BE2C (cell line): ENCODE data around the gene SMPD3.
A peak's percentile ranks its signal among the peaks of the same experiment; 100 is the strongest.

Experiments used
- DNase-seq: peaks from one replicate; pipeline ENCODE4 v3.0.0-alpha.2; 2020
- H3K27me3 ChIP-seq: fragments of 250-450 bp; sonication (Bioruptor Pico); 2 replicates; pipeline ENCODE4 v1.5.1; 2020; ENCODE audit warnings: mild to moderate bottlenecking
- H3K36me3 ChIP-seq: fragments of 250-450 bp; sonication (Bioruptor Pico); 2 replicates; pipeline ENCODE4 v1.5.1; 2020; ENCODE audit warnings: mild to moderate bottlenecking
- H3K4me1 ChIP-seq: fragments of 250-450 bp; sonication (Bioruptor Pico); 2 replicates; pipeline ENCODE4 v1.5.1; 2020
- H3K4me3 ChIP-seq: 2 replicates; pipeline ENCODE4 v1.5.1; 2011; ENCODE audit warnings: low read depth, low read length
- H3K9me3 ChIP-seq: fragments of 250-450 bp; sonication (Bioruptor Pico); 2 replicates; pipeline ENCODE4 v1.5.1; 2020
- CTCF ChIP-seq: IDR thresholded peaks from 2 replicates; pipeline ENCODE4 v1.5.1; 2012; ENCODE audit warnings: mild to moderate bottlenecking, low read depth, low read length

SMPD3 gene

GRCh38 chr16:68447653-68448359 lies 502 bp downstream of the SMPD3 start:
- Histone ChIP-seq H3K36me3 (no peaks in the 10 kb centered on the region), H3K4me3 (peak overlapping the region; percentile 65), H3K27me3 (peaks cover 20% of the 10 kb centered on the region), H3K4me1 (peaks cover 2% of the 10 kb centered on the region; the same call in 1 of the 2 replicates), H3K9me3 (no peaks in the 10 kb centered on the region)
- no peak for DNase-seq
- TF ChIP-seq CTCF, result no peak

GRCh38 chr16:68446681-68447652 lies 1.3 kb downstream of the SMPD3 start:
- Histone ChIP-seq H3K4me3 (peak overlapping the region; percentile 65), H3K4me1 (peaks cover 2% of the 10 kb centered on the region; the same call in 1 of the 2 replicates), H3K27me3 (peaks cover 20% of the 10 kb centered on the region), H3K36me3 (no peaks in the 10 kb centered on the region), H3K9me3 (no peaks in the 10 kb centered on the region)
- DNase-seq, result peak; percentile 27
- TF ChIP-seq CTCF, result no peak

- H3K36me3 ChIP-seq, result no peaks in the 10 kb centered on the region
- no peak overlapping the region for H3K4me3 ChIP-seq
- TF ChIP-seq CTCF, result peak; percentile 98
- no peaks in the 10 kb centered on the region for H3K9me3 ChIP-seq
- peaks cover 2% of the 10 kb centered on the region; the same call in 1 of the 2 replicates for H3K4me1 ChIP-seq
- H3K27me3 ChIP-seq, result peaks cover 20% of the 10 kb centered on the region
- peak; percentile 83 for DNase-seq
Measured at GRCh38 chr16:68445458-68445857, 2.9 kb downstream of the SMPD3 start.

DNA sequence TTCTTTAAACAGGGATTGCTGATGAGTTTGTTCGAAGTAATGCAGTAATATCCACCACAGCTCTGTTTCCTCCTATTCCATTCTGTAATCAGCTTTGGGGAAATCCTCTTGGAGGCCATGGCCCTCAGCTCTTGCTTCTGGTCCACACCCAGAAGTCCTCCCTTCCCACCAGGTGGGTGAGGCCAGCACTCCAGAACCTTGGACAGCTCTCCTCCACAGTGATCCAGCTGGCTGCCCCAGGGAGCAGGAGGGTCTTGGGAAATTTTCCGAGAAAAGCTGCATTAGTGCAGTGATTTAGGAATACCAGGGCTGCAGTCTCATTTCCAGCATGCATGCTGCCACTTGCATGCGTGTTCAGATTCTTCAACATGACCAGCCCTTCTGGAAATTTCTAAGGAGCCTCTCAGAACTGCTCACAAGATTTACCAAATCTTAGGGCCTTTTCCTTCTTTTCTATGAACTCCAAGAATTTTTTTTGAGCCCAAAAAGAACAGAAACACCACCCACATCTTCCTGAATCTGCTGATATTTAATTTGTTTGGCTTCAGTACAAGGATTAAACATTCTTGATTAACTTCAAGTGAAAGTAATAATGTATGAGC lies 4.2 kb downstream of the SMPD3 start:
- DNase-seq, result no peak
- Histone ChIP-seq H3K9me3 (no peaks in the 10 kb centered on the region), H3K27me3 (peaks cover 20% of the 10 kb centered on the region), H3K4me1 (peaks cover under 1% of the 10 kb centered on the region; the same call in 1 of the 2 replicates), H3K36me3 (no peaks in the 10 kb centered on the region), H3K4me3 (no peak overlapping the region)
- TF ChIP-seq CTCF, result no peak

DNA sequence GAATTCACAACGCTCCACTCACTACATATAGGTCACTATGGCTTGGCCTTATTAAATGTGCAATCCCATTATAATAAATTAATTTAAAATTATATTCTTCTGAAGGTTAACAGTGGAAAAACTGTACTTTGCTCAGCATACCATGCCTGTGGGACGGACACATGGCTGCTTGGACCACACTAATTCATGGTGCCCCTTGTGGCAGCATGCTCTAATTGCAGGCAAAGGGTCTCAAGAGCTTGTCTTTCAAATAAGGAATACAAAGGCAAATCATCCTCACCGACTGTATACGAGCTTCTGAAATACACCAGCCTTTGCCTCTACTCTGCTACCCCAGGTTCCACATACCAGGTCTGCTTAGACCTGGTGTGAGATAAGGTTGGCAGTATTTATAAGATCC lies 11.7 kb downstream of the SMPD3 start:
- Histone ChIP-seq H3K36me3 (no peaks in the 10 kb centered on the region), H3K4me1 (no peaks in the 10 kb centered on the region), H3K9me3 (no peaks in the 10 kb centered on the region), H3K4me3 (no peak overlapping the region), H3K27me3 (no peaks in the 10 kb centered on the region)
- TF ChIP-seq CTCF, result peak; percentile 67
- DNase-seq, result no peak
